Thymus (tissue), 11 donors: ENCODE measurements around the gene PLCH1. TPM values are rescaled to one million over a fixed set of nuclear protein-coding genes. Genes with fewer than 3 reads are reported as not detected.

ENCODE experiments used
- DNase-seq, 9 donors: peaks; one replicate each; pipeline ENCODE4 v3.0.0-alpha.2; 2013; ENCODE audit warnings: low spot score in 9 of 9, low read depth in 6 of 9, missing footprints in 1 of 9
- H3K27ac ChIP-seq, 2 donors: one replicate each; pipeline ENCODE4 v1.5.1; 2013; ENCODE audit warnings: control low read depth in 1 of 2, low read depth in 1 of 2, low read length in 1 of 2, mild to moderate bottlenecking in 1 of 2, moderate library complexity in 1 of 2
- H3K27me3 ChIP-seq, 2 donors: one replicate each; pipeline ENCODE4 v1.5.1; 2013; ENCODE audit warnings: low read length in 1 of 2; ENCODE audit not compliant: control insufficient read depth in 2 of 2, insufficient read depth in 1 of 2
- H3K36me3 ChIP-seq, 2 donors: one replicate each; pipeline ENCODE4 v1.5.1; 2013; ENCODE audit warnings: low read length in 1 of 2, mild to moderate bottlenecking in 1 of 2, moderate library complexity in 1 of 2; ENCODE audit not compliant: control insufficient read depth in 2 of 2, insufficient read depth in 2 of 2
- H3K4me1 ChIP-seq, 2 donors: one replicate each; pipeline ENCODE4 v1.5.1; 2013; ENCODE audit warnings: low read length in 2 of 2; ENCODE audit not compliant: control insufficient read depth in 2 of 2, insufficient read depth in 2 of 2
- H3K4me3 ChIP-seq, 2 donors: one replicate each; pipeline ENCODE4 v1.5.1; 2013; ENCODE audit warnings: low read length in 2 of 2, control low read depth in 1 of 2, mild to moderate bottlenecking in 1 of 2
- H3K9me3 ChIP-seq, 2 donors: one replicate each; pipeline ENCODE4 v1.5.1; 2013; ENCODE audit warnings: low read length in 1 of 2, mild to moderate bottlenecking in 1 of 2; ENCODE audit not compliant: control insufficient read depth in 2 of 2, insufficient read depth in 1 of 2
- WGBS: extraction: QIAGEN DNeasy Blood & Tissue Kit; methylation state at CpG from one replicate; pipeline ENCODE4 v1.1.7; 2013; 5-methylcytosine and 5-hydroxymethylcytosine counted together
- polyA plus RNA-seq: library from polyadenylated mRNA; stranded (reverse); fragments of 200-250 nt; gene quantifications from one replicate; pipeline ENCODE4 v1.2.3, GENCODE V29; 2013
- total RNA-seq: library from RNA; stranded (reverse); fragments of 120-200 nt; gene quantifications from one replicate; pipeline ENCODE4 v1.2.4, GENCODE V29; 2013
- donor health status: healthy.

Gene PLCH1
- total and polyA plus RNA-seq, 2 donors: 7.6 to 29.3 TPM

DNA sequence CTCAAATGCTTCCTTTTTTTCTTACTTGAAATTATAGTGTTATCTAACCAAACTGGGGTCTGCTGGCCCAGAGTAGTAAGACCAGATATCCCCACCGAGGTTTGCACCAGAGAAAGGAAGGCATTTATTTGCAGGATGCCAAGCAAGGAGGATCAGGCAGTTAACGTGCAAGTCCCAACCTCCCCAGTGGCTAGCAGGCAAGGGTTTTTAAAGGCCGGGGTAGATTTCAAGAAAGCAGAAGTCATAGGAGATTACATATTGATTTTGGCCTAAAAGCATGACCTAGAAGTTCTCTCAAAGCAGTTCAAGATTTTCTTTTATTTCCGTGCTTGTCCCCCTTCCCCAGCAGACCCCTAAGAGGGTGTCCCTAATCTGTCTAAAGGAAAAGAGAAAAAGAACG lies 418.6 kb downstream of the PLCH1 start:
- WGBS: 88% methylated on average over 5 of the region's 5 CpGs
- no peaks in the 10 kb centered on the region for H3K9me3 ChIP-seq
- no peaks in the 10 kb centered on the region for H3K4me1 ChIP-seq
- no peak overlapping the region for H3K4me3 ChIP-seq
- H3K36me3 ChIP-seq: no peaks in the 10 kb centered on the region
- H3K27ac ChIP-seq: no peak overlapping the region
- H3K27me3 ChIP-seq: no peaks in the 10 kb centered on the region
- DNase-seq: no peak

Other genes with a start within 250 kb of the PLCH1 start
- gene C3orf33, start 61.2 kb upstream of the PLCH1 start, total RNA-seq: 1.4 TPM
- gene C3orf33, start 61.2 kb upstream of the PLCH1 start, polyA plus RNA-seq: 3.1 TPM
- gene SLC33A1, start 109.4 kb upstream of the PLCH1 start, total RNA-seq: 26.6 TPM
- 13.9 TPM for gene SLC33A1, start 109.4 kb upstream of the PLCH1 start, polyA plus RNA-seq
- gene GMPS, start 125.6 kb upstream of the PLCH1 start, total RNA-seq: 49.2 TPM
- 23.9 TPM for gene GMPS, start 125.6 kb upstream of the PLCH1 start, polyA plus RNA-seq